ENCODE data around the gene EPHA2.

Gene EPHA2

GRCh38 chr1:16091296-16091695 is 64.6 kb downstream of the EPHA2 start:
- peak; percentile 1 for DNase-seq

GRCh38 chr1:16090076-16090826 is 65.6 kb downstream of the EPHA2 start:
- DNase-seq = peak; percentile 0

GRCh38 chr1:16088996-16089395 is 66.9 kb downstream of the EPHA2 start:
- peak; percentile 7 for DNase-seq

DNA sequence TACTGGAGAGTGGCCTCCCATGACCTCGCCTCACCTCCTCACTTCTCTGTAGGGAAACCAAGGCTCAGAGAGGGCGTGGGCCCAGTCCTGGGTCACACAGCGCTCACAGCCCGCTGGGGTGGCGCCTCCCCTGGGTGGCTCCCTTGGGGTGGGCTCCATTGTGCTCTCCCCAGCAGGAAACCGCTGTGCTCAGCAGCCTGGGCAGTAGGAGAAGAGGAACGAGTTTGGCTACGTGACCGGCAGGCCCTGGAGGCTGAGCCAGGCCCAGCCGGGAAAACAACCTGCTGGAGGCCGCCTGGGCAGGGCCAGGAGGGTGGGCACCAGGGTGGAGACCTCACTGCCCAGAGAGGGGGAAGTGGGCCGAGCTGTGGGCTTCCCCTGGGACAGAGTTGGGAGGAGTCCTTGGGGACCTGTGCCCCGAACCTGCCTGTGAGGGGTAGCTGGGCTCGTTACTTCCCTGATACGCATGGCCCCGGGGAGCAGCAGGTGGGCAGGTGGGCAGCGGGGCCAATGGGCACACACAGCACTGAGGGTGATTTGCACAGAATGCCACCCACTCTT is 67.4 kb downstream of the EPHA2 start:
- DNase-seq = peak; percentile 3

DNA sequence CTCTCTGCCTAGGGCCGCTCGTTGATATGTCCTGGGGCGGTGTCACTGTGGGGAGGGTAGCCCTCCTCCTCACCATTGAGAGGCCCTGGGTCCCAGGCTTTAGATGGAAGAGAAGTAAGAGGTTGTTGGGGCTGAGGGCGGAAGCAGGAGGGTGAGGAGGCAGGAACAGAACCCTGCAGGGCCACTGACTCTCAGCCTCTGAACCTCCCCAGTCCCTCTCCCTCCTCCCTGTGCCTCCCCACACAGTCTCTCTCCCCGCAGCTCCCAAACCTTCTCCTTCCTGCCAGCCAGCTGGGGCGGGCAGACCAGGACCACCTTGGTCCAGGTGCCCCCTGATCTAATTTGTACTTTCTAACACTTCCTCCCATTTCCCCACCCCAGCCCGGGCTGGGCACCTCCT is 68.1 kb downstream of the EPHA2 start:
- DNase-seq = peak; percentile 1

GRCh38 chr1:16085522-16085921 is 70.3 kb downstream of the EPHA2 start:
- peak; percentile 1 for DNase-seq

- peak; percentile 8 for DNase-seq
Measured at GRCh38 chr1:16083486-16083885, 72.4 kb downstream of the EPHA2 start.

- peak; percentile 69 for DNase-seq
Measured at GRCh38 chr1:16082283-16083038, 73.4 kb downstream of the EPHA2 start.

DNA sequence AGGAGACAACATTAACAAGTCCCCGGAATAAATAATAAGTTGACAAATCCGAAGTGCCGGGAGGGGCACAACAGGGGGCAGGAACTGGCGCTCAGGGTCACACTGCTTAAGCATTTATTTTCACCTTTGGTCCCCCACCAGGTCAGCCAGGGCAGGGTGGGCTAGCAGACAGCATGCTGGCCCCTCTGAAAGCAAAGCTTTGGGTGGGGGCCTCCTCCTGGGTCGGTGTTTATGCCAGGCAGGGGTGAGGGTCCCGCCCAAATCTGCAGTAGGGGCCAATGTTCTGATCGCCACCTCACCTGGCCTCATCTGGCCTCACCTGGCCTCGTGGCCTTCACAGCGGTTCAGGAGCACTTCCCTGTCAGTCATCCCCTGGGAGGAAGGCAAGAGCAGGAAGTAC is 74.2 kb downstream of the EPHA2 start:
- DNase-seq = peak; percentile 3

GRCh38 chr1:16080422-16081150 is 75.3 kb downstream of the EPHA2 start:
- peak; percentile 1 for DNase-seq

DNA sequence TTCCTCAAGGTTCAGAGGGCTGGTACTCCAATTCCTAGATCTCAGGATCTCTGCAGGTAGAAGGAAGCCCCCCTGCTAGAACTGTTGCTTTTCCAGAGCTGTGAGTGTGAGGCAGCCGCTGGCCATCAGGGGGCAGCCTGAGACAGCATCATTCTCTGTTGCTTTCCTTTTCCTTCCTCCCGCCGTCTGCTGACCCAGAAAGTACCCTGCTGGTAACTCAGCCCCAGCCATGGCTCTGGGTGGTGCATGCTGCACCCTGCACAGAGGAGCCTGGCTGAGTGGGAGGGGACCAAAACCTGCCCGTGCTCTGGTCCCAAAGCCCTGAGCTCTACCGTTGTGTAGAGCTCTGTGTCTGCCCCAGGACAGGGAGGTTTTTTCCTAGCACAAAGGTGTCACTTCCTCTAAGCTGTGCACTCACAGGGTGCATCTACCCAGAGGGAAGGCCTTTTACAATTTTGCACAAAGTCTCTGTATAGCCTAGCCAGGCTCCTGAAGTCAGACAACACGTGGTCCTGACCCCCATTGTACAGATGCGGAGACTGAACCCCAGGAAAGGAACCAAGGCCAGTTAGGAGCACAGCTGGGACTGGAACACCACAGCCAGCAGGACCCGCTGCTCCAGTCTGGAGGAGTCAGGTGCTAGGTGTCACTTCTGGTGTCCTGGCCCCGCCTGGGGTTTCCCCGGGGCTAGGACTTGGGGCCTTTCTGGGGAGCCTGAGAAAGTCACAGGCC is 76.8 kb downstream of the EPHA2 start:
- peak; percentile 95 for DNase-seq

- DNase-seq = no peak
Measured at GRCh38 chr1:16077406-16078245, 78.2 kb downstream of the EPHA2 start.

GRCh38 chr1:16076865-16077238 is 79.0 kb downstream of the EPHA2 start:
- DNase-seq = peak; percentile 60

GRCh38 chr1:16076031-16076864 is 79.6 kb downstream of the EPHA2 start:
- no peak for DNase-seq

GRCh38 chr1:16075337-16076030 is 80.4 kb downstream of the EPHA2 start:
- DNase-seq = no peak
